ENCODE results near the gene CRTAC1.

CRTAC1 gene

DNA sequence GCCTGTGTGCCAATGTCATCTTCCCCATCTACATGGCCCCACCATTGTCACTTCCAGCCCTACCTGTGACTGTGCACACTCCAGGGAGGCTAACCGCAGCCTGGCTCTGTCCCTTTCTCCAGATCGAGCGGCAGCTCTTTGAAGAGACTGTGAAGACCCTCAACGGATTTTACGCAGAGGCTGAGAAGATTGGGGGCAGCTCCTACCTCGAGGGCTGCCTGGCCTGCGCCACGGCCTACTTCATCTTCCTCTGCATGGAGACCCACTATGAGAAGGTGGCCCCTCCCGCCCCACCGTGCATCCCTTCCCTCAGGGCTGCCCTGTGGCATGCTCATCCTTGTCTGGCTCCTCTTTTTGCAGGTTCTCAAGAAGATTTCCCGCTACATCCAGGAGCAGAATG is 166.6 kb downstream of the CRTAC1 start:
- H3K9me3 ChIP-seq (ENCODE audit: control insufficient read depth, low read length) = no peaks in the 10 kb centered on the region
- H3K4me1 ChIP-seq = peaks cover 2% of the 10 kb centered on the region
- TF ChIP-seq, protein P1, sequence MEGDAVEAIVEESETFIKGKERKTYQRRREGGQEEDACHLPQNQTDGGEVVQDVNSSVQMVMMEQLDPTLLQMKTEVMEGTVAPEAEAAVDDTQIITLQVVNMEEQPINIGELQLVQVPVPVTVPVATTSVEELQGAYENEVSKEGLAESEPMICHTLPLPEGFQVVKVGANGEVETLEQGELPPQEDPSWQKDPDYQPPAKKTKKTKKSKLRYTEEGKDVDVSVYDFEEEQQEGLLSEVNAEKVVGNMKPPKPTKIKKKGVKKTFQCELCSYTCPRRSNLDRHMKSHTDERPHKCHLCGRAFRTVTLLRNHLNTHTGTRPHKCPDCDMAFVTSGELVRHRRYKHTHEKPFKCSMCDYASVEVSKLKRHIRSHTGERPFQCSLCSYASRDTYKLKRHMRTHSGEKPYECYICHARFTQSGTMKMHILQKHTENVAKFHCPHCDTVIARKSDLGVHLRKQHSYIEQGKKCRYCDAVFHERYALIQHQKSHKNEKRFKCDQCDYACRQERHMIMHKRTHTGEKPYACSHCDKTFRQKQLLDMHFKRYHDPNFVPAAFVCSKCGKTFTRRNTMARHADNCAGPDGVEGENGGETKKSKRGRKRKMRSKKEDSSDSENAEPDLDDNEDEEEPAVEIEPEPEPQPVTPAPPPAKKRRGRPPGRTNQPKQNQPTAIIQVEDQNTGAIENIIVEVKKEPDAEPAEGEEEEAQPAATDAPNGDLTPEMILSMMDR (IDR thresholded peaks at IDR 0.05) = no peak
- H2AFZ ChIP-seq = no peak overlapping the region
- H3K4me3 ChIP-seq (ENCODE audit: low read depth, low read length) = no peak overlapping the region
- H3K9ac ChIP-seq = no peak overlapping the region
- H3K27ac ChIP-seq = no peak overlapping the region
- H3K36me3 ChIP-seq (ENCODE audit: control insufficient read depth, insufficient read depth, low read length) = no peaks in the 10 kb centered on the region
- H3K4me2 ChIP-seq (ENCODE audit: low read length) = no peak overlapping the region
- no peaks in the 10 kb centered on the region for H3K79me2 ChIP-seq
- H3K27me3 ChIP-seq (ENCODE audit: control insufficient read depth, insufficient read depth, low read length) = no peaks in the 10 kb centered on the region

DNA sequence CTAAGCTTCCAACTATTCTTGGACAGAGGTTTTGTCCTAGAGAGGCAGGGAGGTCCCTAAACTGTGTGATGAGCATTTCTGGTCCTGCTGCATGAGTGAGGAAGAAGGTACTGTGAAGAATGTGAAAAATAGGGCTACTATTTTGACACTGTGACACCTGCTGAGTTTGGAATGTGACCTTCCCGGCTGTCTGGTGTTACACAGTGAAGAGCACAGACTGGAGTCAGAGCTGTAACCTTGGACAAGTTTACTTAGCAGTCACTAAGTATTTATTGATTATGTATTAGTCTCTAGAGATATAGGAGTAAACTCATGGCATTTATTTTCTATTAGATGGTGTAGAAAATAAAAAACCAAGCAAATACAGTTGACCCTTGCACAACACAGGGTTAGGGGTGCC is 168.5 kb downstream of the CRTAC1 start:
- no peaks in the 10 kb centered on the region for H3K79me2 ChIP-seq
- H3K9me3 ChIP-seq (ENCODE audit: control insufficient read depth, low read length) = no peaks in the 10 kb centered on the region
- H3K9ac ChIP-seq = no peak overlapping the region
- H3K36me3 ChIP-seq (ENCODE audit: control insufficient read depth, insufficient read depth, low read length) = no peaks in the 10 kb centered on the region
- H3K4me2 ChIP-seq (ENCODE audit: low read length) = no peak overlapping the region
- no peak overlapping the region for H2AFZ ChIP-seq
- H3K4me1 ChIP-seq = no peaks in the 10 kb centered on the region
- TF ChIP-seq, protein P1 (IDR thresholded peaks at IDR 0.05) = no peak
- no peak overlapping the region for H3K4me3 ChIP-seq (ENCODE audit: low read depth, low read length)
- H3K27me3 ChIP-seq (ENCODE audit: control insufficient read depth, insufficient read depth, low read length) = no peaks in the 10 kb centered on the region
- no peak overlapping the region for H3K27ac ChIP-seq

DNA sequence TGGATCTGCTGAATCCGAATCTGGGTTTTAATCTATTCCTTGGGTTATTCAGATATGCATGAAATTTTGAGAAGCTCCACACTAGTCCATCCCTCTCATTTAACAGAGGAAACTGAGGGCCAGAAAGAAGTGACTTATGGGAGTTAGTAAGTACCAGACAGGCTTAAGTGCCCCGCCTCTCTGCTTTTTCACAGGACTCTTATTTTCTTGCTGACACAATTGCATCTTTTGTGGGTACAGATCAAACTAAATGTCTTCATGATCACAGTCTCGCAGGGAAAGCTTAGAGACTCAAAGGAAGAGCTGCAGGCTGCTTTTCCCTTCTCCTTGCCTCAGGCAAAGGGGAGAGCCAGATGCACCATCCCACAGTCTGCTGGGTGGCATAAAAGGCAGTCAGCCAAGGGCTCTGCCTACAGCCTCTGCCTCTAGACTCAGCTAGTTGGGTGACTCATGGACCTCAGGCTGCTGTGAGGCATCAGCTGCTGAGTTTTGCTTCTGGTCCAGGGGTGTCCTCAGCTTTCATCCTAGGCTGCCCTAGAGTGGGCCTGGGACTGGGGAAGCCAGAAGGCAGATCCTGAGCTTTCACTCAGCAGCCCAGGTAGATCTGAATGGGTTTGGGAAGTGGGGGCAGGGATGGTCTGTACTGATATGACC is 169.2 kb downstream of the CRTAC1 start:
- H3K79me2 ChIP-seq = no peaks in the 10 kb centered on the region
- H2AFZ ChIP-seq = no peak overlapping the region
- no peaks in the 10 kb centered on the region for H3K9me3 ChIP-seq (ENCODE audit: control insufficient read depth, low read length)
- H3K4me2 ChIP-seq (ENCODE audit: low read length) = no peak overlapping the region
- H3K27ac ChIP-seq = no peak overlapping the region
- no peaks in the 10 kb centered on the region for H3K4me1 ChIP-seq
- no peak overlapping the region for H3K9ac ChIP-seq
- no peaks in the 10 kb centered on the region for H3K36me3 ChIP-seq (ENCODE audit: control insufficient read depth, insufficient read depth, low read length)
- H3K4me3 ChIP-seq (ENCODE audit: low read depth, low read length) = no peak overlapping the region
- no peaks in the 10 kb centered on the region for H3K27me3 ChIP-seq (ENCODE audit: control insufficient read depth, insufficient read depth, low read length)
- TF ChIP-seq, protein P1 (IDR thresholded peaks at IDR 0.05) = no peak

DNA sequence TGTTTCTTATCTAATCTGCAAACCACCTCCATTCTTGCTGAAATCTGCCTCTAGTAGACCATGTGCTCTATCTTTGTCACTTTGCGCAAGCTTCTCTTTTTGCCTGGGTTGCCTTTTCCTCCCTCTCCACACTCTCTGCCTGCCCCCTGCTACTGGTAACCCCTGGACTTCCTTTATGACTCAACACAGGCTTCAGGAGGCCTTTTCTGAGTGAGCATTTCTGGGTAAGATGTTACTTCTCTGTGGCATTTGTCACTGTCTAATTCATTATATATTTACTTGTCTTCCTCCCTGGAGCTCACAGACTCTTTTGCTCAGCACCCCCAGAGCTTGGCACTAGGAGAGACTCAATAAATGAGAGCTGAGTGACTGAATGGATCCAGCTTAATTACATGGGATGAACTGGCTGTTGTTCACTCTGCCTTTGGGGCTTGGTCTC is 172.4 kb downstream of the CRTAC1 start:
- Histone ChIP-seq H3K4me1 (no peaks in the 10 kb centered on the region), H3K4me2 (ENCODE audit: low read length) (no peak overlapping the region), H3K9ac (no peak overlapping the region), H3K36me3 (ENCODE audit: control insufficient read depth, insufficient read depth, low read length) (no peaks in the 10 kb centered on the region), H2AFZ (no peak overlapping the region), H3K9me3 (ENCODE audit: control insufficient read depth, low read length) (no peaks in the 10 kb centered on the region), H3K79me2 (no peaks in the 10 kb centered on the region), H3K4me3 (ENCODE audit: low read depth, low read length) (no peak overlapping the region), H3K27me3 (ENCODE audit: control insufficient read depth, insufficient read depth, low read length) (no peaks in the 10 kb centered on the region), H3K27ac (no peak overlapping the region)
- TF ChIP-seq, protein P1 (IDR thresholded peaks at IDR 0.05) = no peak

GRCh38 chr10:97854743-97855142 is 175.7 kb downstream of the CRTAC1 start:
- Histone ChIP-seq H3K79me2 (no peaks in the 10 kb centered on the region), H3K4me3 (ENCODE audit: low read depth, low read length) (no peak overlapping the region), H3K9me3 (ENCODE audit: control insufficient read depth, low read length) (no peaks in the 10 kb centered on the region), H3K36me3 (ENCODE audit: control insufficient read depth, insufficient read depth, low read length) (no peaks in the 10 kb centered on the region), H3K9ac (no peak overlapping the region), H2AFZ (no peak overlapping the region), H3K4me2 (ENCODE audit: low read length) (no peak overlapping the region), H3K4me1 (peaks cover 2% of the 10 kb centered on the region), H3K27ac (no peak overlapping the region), H3K27me3 (ENCODE audit: control insufficient read depth, insufficient read depth, low read length) (no peaks in the 10 kb centered on the region)
- TF ChIP-seq, protein P1 (IDR thresholded peaks at IDR 0.05) = no peak
